NCI-H1105 treated with DMSO at 0.1 percent for 48 hours (cell line): ENCODE measurements around the gene GUCA2A.

Experiments
- DNase-seq: peaks from one replicate; lab custom pipeline; 2025; lab: John Stamatoyannopoulos, UW

Gene GUCA2A

GRCh38 chr1:42176902-42177519 is 12.5 kb upstream of the GUCA2A start:
- DNase-seq: peak; percentile 74

GRCh38 chr1:42175314-42176054 is 10.9 kb upstream of the GUCA2A start:
- no peak for DNase-seq

- DNase-seq: peak; percentile 22
Observed at GRCh38 chr1:42173961-42174735, 9.6 kb upstream of the GUCA2A start.

- peak; percentile 73 for DNase-seq
Observed at GRCh38 chr1:42173155-42173933, 8.8 kb upstream of the GUCA2A start.

- no peak for DNase-seq
Observed at GRCh38 chr1:42172381-42173133, 8.0 kb upstream of the GUCA2A start.

- DNase-seq: no peak
Observed at GRCh38 chr1:42171679-42172266, 7.2 kb upstream of the GUCA2A start.

GRCh38 chr1:42170779-42171621 is 6.5 kb upstream of the GUCA2A start:
- DNase-seq: no peak

GRCh38 chr1:42168763-42169162 is 4.2 kb upstream of the GUCA2A start:
- DNase-seq: peak; percentile 56

GRCh38 chr1:42168391-42168670 is 3.8 kb upstream of the GUCA2A start:
- DNase-seq: no peak

GRCh38 chr1:42167611-42168390 is 3.3 kb upstream of the GUCA2A start:
- no peak for DNase-seq

GRCh38 chr1:42165511-42166210 is 1.1 kb upstream of the GUCA2A start:
- peak; percentile 94 for DNase-seq

GRCh38 chr1:42163536-42164503 is 725 bp downstream of the GUCA2A start:
- no peak for DNase-seq

- DNase-seq: no peak
Observed at GRCh38 chr1:42163114-42163513, 1.4 kb downstream of the GUCA2A start.

- no peak for DNase-seq
Observed at GRCh38 chr1:42162181-42162580, 2.4 kb downstream of the GUCA2A start.

GRCh38 chr1:42158189-42158588 is 6.4 kb downstream of the GUCA2A start:
- DNase-seq: no peak

- no peak for DNase-seq
Observed at GRCh38 chr1:42157667-42158066, 6.9 kb downstream of the GUCA2A start.

- no peak for DNase-seq
Observed at GRCh38 chr1:42155362-42155761, 9.2 kb downstream of the GUCA2A start.

- no peak for DNase-seq
Observed at GRCh38 chr1:42154685-42155084, 9.9 kb downstream of the GUCA2A start.
